LNCaP clone FGC (cell line): ENCODE measurements around the gene CPXM2.

Source experiments
- DNase-seq: peaks from one replicate; pipeline ENCODE4 v3.0.0-alpha.2; 2011; ENCODE audit warnings: low read depth
- H3K4me3 ChIP-seq: 2 replicates; pipeline ENCODE4 v1.5.1; 2011; ENCODE audit warnings: mild to moderate bottlenecking, low read depth, low read length, control low read depth
- CTCF ChIP-seq: IDR thresholded peaks from 2 replicates; pipeline ENCODE4 v1.5.1; 2012; ENCODE audit warnings: mild to moderate bottlenecking; ENCODE audit not compliant: control insufficient read depth, insufficient read depth; ENCODE audit errors: extremely low read depth

The CPXM2 gene

DNA sequence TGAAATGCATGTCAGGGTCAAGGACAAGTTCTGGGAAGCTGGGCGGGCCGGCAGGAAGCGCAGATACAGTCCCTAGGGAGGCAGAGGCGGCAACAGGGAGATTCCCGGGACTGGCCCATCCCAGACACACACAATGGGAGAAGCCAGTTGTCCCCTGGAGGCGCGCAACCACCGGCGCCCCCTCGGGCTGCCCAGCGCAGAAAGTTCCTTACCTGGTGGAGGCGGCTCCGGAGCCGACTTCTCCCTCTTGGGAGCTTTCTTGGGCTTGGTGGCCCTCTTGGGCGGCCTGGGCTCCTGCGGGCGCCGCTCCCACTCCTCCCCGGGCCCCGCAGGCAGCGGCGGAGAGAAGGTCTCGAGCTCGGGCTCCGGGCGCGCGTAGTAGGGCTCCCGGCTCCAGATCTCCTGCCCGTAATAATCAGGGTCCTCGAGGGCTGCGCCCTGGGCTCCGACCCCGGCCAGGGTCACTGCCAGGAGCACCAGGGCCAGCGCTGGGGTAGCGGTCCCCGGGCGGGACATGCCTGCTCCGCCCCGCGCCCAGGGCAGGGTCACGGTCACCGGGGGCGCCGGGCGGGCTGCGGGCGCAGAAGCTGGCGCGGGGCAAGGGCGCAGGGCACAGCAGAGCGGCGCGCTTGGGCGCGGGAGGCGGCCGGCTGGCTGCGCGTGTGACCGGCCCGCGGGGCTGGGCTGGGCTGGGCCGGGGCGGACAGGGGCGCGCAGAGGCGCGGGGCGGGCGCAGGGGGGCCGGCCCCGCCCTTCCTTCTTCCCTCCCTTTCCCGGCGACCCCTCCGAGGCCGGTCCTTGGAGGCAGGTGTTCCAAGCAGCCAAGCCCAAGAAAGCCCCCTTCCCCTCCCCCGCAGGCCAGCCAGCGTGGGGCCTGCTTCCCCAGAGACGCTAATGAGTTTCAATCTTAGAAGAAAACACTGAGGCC is at the start of gene CPXM2:
Gene CPXM2 (minus strand): TSS at position 664 of the 928 bp plus-strand sequence. CDS start 148 bp downstream, at position 516.
- H3K4me3 ChIP-seq: no peak within 1 kb of the TSS
- TF ChIP-seq CTCF: no peak
- DNase-seq: no peak

- DNase-seq: no peak
- no peak overlapping the region for H3K4me3 ChIP-seq
- TF ChIP-seq CTCF: no peak
Measured at GRCh38 chr10:123939591-123939990, 48.0 kb upstream of the CPXM2 start.

GRCh38 chr10:123938890-123939289 is 47.3 kb upstream of the CPXM2 start:
- DNase-seq: no peak
- no peak overlapping the region for H3K4me3 ChIP-seq
- TF ChIP-seq CTCF: no peak

GRCh38 chr10:123936426-123936825 is 44.8 kb upstream of the CPXM2 start:
- no peak for TF ChIP-seq CTCF
- no peak overlapping the region for H3K4me3 ChIP-seq
- DNase-seq: no peak

DNA sequence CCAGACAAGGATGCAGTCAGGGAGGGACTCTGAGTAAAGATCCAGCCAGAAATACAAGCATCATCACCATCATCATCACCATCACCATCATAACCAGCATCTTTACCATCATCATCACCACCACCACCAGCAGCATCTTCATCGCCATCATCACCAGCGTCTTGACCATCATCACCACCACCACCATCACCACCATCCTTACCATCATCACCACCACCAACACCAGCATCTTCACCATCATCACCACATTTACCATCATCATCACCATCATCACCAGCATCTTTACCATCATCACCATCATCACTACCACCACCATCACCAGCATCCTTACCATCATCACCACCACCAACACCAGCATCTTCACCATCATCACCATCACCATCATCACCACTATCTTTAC is 44.1 kb upstream of the CPXM2 start:
- TF ChIP-seq CTCF: no peak
- no peak for DNase-seq
- no peak overlapping the region for H3K4me3 ChIP-seq

GRCh38 chr10:123934846-123935245 is 43.2 kb upstream of the CPXM2 start:
- DNase-seq: no peak
- H3K4me3 ChIP-seq: no peak overlapping the region
- no peak for TF ChIP-seq CTCF
